GM12878 (cell line): ENCODE measurements around the gene SYTL2. TPM values are rescaled to one million over a fixed set of nuclear protein-coding genes. Genes with fewer than 3 reads are reported as not detected.

Experiments
- ATAC-seq: fragments of 200-7000 bp; cut with Tn5 transposase; 3 replicates; pipeline ENCODE4 v1.9.1; 2020; ENCODE audit warnings: mild to moderate bottlenecking, moderate library complexity
- BruUV-seq: library from RNA; stranded (reverse); fragments of 400-500 nt; replicated peaks from 2 replicates; lab custom pipeline; 2021; lab: Mats Ljungman, UMichigan
- CTCF ChIA-PET: fragments of 300-600 bp; sonication (Branson Sonifier 250); formaldehyde crosslinking; extraction: SDS; loops from one replicate; lab custom pipeline; 2021; ENCODE audit warnings: inconsistent platforms; lab: Yijun Ruan, JAX
- POLR2A ChIA-PET: fragments of 350-600 bp; formaldehyde crosslinking; extraction: SDS; loops from one replicate; lab custom pipeline; 2021; ENCODE audit warnings: inconsistent platforms; lab: Charles Lee
- RAD21 ChIA-PET: fragments of 300-600 bp; sonication (Branson Sonifier 250); formaldehyde crosslinking; loops from one replicate; lab custom pipeline; 2023; ENCODE audit warnings: antibody characterized with exemption; ENCODE audit not compliant: unreplicated experiment; lab: Charles Lee
- SMC1A ChIA-PET: fragments of 300-600 bp; sonication (Branson Sonifier 250); formaldehyde crosslinking; loops from one replicate; lab custom pipeline; 2023; ENCODE audit not compliant: unreplicated experiment, uncharacterized antibody; lab: Charles Lee
- DNase-seq: peaks from one replicate; pipeline ENCODE4 v3.0.0-alpha.2; 2011; ENCODE audit warnings: low read depth, low spot score
- FAIRE-seq: peaks from 3 replicates; lab custom pipeline; 2011; peaks lifted over from hg19 to GRCh38; lab: Jason Lieb, UNC
- H2AFZ ChIP-seq: 2 replicates; pipeline ENCODE4 v1.6.0; 2011; ENCODE audit warnings: low read depth, low read length, control low read depth; ENCODE audit not compliant: control insufficient read depth
- H3K27ac ChIP-seq: 2 replicates; pipeline ENCODE4 v1.5.1; 2011; ENCODE audit warnings: control low read depth; ENCODE audit not compliant: control insufficient read depth, insufficient read depth
- H3K27me3 ChIP-seq, 2 experiments: replicated peaks in 1 of 2; 2 replicates each; pipeline versions ENCODE4 v1.6.0 to v1.6.1; 2011; ENCODE audit warnings: low read length in 1 of 2; ENCODE audit not compliant: control insufficient read depth in 2 of 2, insufficient read depth in 2 of 2
- H3K36me3 ChIP-seq, 2 experiments: 2 replicates each; pipeline ENCODE4 v1.5.1; 2011; ENCODE audit warnings: low read length in 1 of 2; ENCODE audit not compliant: control insufficient read depth in 2 of 2, insufficient read depth in 2 of 2
- H3K4me1 ChIP-seq: 2 replicates; pipeline ENCODE4 v1.6.1; 2011; ENCODE audit warnings: mild to moderate bottlenecking, low read length, moderate library complexity, mixed read lengths; ENCODE audit not compliant: control insufficient read depth, insufficient read depth
- H3K4me2 ChIP-seq: 2 replicates; pipeline ENCODE4 v1.6.0; 2011; ENCODE audit warnings: control low read depth; ENCODE audit not compliant: control insufficient read depth, insufficient read depth
- H3K4me3 ChIP-seq: fragments of 200-600 bp; sonication (generic); 2 replicates; pipeline ENCODE4 v1.5.1; 2016
- H3K79me2 ChIP-seq: 2 replicates; pipeline ENCODE4 v1.6.0; 2011; ENCODE audit warnings: low read length; ENCODE audit not compliant: control insufficient read depth, insufficient read depth
- H3K9ac ChIP-seq: 2 replicates; pipeline ENCODE4 v1.8.0; 2011; ENCODE audit warnings: low read length, control low read depth, mixed read lengths; ENCODE audit not compliant: control insufficient read depth, insufficient read depth
- H3K9me3 ChIP-seq: replicated peaks from 3 replicates; pipeline ENCODE4 v1.5.1; 2011; ENCODE audit warnings: mild to moderate bottlenecking, low read length; ENCODE audit not compliant: control insufficient read depth, insufficient read depth
- H4K20me1 ChIP-seq: 2 replicates; pipeline ENCODE4 v1.6.0; 2011; ENCODE audit not compliant: control insufficient read depth, insufficient read depth
- CHD4 ChIP-seq: fragments of 200-600 bp; sonication (generic); IDR thresholded peaks from 2 replicates; pipeline ENCODE4 v1.6.1; 2016; ENCODE audit warnings: mild to moderate bottlenecking
- NFYA ChIP-seq: IDR thresholded peaks from 2 replicates; pipeline ENCODE4 v1.6.1; 2011; ENCODE audit warnings: low read depth, mild to moderate bottlenecking, low read length, improper control_type of control experiment, borderline replicate concordance
- RAD21 ChIP-seq: IDR thresholded peaks from 2 replicates; pipeline ENCODE4 v1.6.1; 2011; ENCODE audit warnings: mild to moderate bottlenecking, low read depth, low read length, moderate library complexity; ENCODE audit not compliant: insufficient read depth
- SMC3 ChIP-seq: IDR thresholded peaks from 2 replicates; pipeline ENCODE4 v1.6.1; 2011; ENCODE audit warnings: low read length, improper control_type of control experiment, borderline replicate concordance
- SREBF2 ChIP-seq: IDR thresholded peaks from 2 replicates; pipeline ENCODE4 v1.6.1; 2012; ENCODE audit warnings: mild to moderate bottlenecking, low read length
- WGBS: methylation state at CpG from one replicate; pipeline ENCODE4 v1.1.6; 2016; ENCODE audit warnings: low lambda C conversion rate; ENCODE audit not compliant: insufficient replicate concordance, insufficient coverage; ENCODE audit errors: missing lambda C conversion rate; 5-methylcytosine and 5-hydroxymethylcytosine counted together
- in situ Hi-C: fragments of 300-500 bp; cut with MboI; formaldehyde crosslinking; loops from 9 replicates; pipeline ENCODE4 v1.14.3; 2018; ENCODE audit warnings: mixed read lengths
- intact Hi-C: fragments of 100-400 bp; cut with micrococcal nuclease; formaldehyde crosslinking; loops from one replicate; pipeline ENCODE4 v1.14.2; 2022; ENCODE audit not compliant: unreplicated experiment
- polyA plus RNA-seq, 11 experiments: library from polyadenylated mRNA; depleted of rRNA in 4 of 11; unstranded in 6 of 11; stranded (reverse) in 5 of 11; fragments of >200 nt; fragmentation: Nextera tagmentation in 4 of 11; fragmentation: Illumina TruSeq in 1 of 11; extraction: Ambion mirVana in 4 of 11; extraction: Trizol in 1 of 11; gene quantifications; 1 replicate in 1 of 11; 2 replicates in 10 of 11; pipeline versions ENCODE4 v1.2.1 to v1.2.3, GENCODE V29; 2011 to 2016; ENCODE audit warnings: inconsistent platforms in 2 of 11, missing spikeins in 2 of 11, low read depth in 1 of 11
- total RNA-seq, 4 experiments: library from RNA; depleted of rRNA in 3 of 4; stranded (reverse); fragments of >200 nt in 3 of 4; fragmentation: Illumina TruSeq in 1 of 4; extraction: Trizol in 1 of 4; gene quantifications; 2 replicates each; pipeline versions ENCODE4 v1.2.1 to v1.2.3, GENCODE V29; 2013 to 2021
- TF ChIP-seq, protein P1 (sequence below), 3 experiments: IDR thresholded peaks in 2 of 3; conservative IDR thresholded peaks in 1 of 3; 2 replicates each; pipeline ENCODE4 v1.5.1; 2011; ENCODE audit warnings: low read depth in 3 of 3, low read length in 3 of 3, mild to moderate bottlenecking in 3 of 3, control low read depth in 2 of 3, moderate library complexity in 2 of 3, inconsistent platforms in 1 of 3, mixed read lengths in 1 of 3; ENCODE audit not compliant: control insufficient read depth in 2 of 3, insufficient read depth in 1 of 3; ENCODE audit errors: extremely low read depth in 1 of 3

Gene SYTL2
- total and polyA plus RNA-seq, 10 of the 15 experiments (the other 5 are each of a cell fraction or from before 2014, with no cell fraction given) = 0.02 to 1.4 (median 0.31) TPM; not detected in 2

DNA sequence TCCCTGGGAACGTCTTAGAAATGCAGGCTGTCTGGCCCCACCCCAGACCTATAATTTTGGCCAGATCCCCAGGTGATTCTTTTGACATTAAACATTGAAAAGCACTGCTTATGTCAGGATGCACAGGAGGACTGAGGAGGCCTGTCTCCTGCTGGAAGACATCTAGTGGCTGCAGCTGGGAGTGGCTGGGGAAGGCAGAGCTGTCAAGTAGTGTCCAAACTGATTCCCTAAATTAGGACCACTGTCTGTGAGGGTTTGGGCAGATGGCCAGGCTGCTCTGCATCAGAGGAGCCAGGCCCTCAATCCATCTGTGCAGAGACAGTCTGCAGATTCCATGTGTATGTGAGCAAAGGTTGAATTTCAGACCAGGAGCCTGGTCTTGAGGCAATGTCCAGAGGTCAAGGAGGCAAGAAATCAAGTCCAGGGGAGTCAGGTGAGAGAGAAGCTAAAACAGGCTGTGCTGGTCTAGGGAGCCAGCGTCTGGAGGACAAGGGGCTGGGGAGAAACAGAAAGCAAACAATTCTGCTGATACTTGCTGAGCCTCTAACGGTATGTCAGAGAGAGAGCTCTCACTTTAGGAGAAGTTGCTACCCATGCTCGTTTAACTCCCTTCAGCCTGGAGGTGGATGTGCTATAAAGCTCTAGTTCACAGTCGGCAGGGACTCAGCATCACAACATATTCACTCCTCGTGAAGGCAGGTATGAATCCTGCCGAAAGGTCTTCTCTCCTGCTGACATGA, 15.3 kb upstream of the SYTL2 start:
- no peaks in the 10 kb centered on the region for H3K4me1 ChIP-seq
- no peak overlapping the region for H2AFZ ChIP-seq
- in situ Hi-C loops (loop anchor here (10.0 kb wide), 1 partner anchor 231 kb away; no protein-coding TSS in a partner anchor), intact Hi-C loops (loop anchor here (5.0 kb wide), 2 partner anchors 134 to 229 kb away; no protein-coding TSS in a partner anchor)
- ATAC-seq (peak; percentile 85), FAIRE-seq (no peak), DNase-seq (no peak)
- no peak overlapping the region for H3K4me2 ChIP-seq
- 22% methylated on average over 7 of the region's 7 CpGs for WGBS
- CTCF ChIA-PET = interaction anchor here (1.0 to 3.2 kb wide), 4 partner anchors 11 to 134 kb away, joined by 3 to 9 read pairs (median 4); no protein-coding TSS in a partner anchor
- no peak overlapping the region for H3K9ac ChIP-seq
- TF ChIP-seq SMC3 = peak; percentile 46; the same call in 1 of the 2 replicates
- TF ChIP-seq, protein P1, sequence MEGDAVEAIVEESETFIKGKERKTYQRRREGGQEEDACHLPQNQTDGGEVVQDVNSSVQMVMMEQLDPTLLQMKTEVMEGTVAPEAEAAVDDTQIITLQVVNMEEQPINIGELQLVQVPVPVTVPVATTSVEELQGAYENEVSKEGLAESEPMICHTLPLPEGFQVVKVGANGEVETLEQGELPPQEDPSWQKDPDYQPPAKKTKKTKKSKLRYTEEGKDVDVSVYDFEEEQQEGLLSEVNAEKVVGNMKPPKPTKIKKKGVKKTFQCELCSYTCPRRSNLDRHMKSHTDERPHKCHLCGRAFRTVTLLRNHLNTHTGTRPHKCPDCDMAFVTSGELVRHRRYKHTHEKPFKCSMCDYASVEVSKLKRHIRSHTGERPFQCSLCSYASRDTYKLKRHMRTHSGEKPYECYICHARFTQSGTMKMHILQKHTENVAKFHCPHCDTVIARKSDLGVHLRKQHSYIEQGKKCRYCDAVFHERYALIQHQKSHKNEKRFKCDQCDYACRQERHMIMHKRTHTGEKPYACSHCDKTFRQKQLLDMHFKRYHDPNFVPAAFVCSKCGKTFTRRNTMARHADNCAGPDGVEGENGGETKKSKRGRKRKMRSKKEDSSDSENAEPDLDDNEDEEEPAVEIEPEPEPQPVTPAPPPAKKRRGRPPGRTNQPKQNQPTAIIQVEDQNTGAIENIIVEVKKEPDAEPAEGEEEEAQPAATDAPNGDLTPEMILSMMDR (IDR thresholded peaks at IDR 0.05 in 2 of 3, conservative IDR thresholded peaks at IDR 0.05 in 1 of 3; ENCODE audit: control insufficient read depth in 2 of 3, extremely low read depth in 1 of 3, insufficient read depth in 1 of 3, low read depth in 3 of 3, low read length in 3 of 3) = peak; percentile 33 to 60 (median 33); a peak in 5 of 6 replicates
- TF ChIP-seq CHD4 = no peak
- TF ChIP-seq SREBF2 = no peak
- TF ChIP-seq NFYA = no peak
- peak; percentile 27; the same call in 1 of the 2 replicates for TF ChIP-seq RAD21
- no peaks in the 10 kb centered on the region for H3K79me2 ChIP-seq
- RAD21 ChIA-PET = no interaction called here
- no peaks in the 10 kb centered on the region for H4K20me1 ChIP-seq
- H3K27ac ChIP-seq = no peak overlapping the region
- SMC1A ChIA-PET = no interaction called here
- BruUV-seq = no TSS peak
- H3K36me3 ChIP-seq = no peaks in the 10 kb centered on the region
- H3K27me3 ChIP-seq = no peaks in the 10 kb centered on the region; a peak in 1 of 4 replicates
- H3K9me3 ChIP-seq = no peaks in the 10 kb centered on the region
- no peak overlapping the region for H3K4me3 ChIP-seq
- POLR2A ChIA-PET = no interaction called here
